Smooth muscle cell (in vitro differentiated cells): ENCODE data around the gene ENPP6. TPM values are rescaled to one million over a fixed set of nuclear protein-coding genes. Genes with fewer than 3 reads are reported as not detected.

Experiments used
- DNase-seq: peaks from one replicate; lab custom pipeline; 2025; ENCODE audit not compliant: unreplicated experiment; lab: John Stamatoyannopoulos, UW
- H2AFZ ChIP-seq: fragments of 200-600 bp; sonication (generic); 2 replicates; pipeline ENCODE4 v1.6.0; 2016; ENCODE audit warnings: antibody characterized with exemption, low read depth, mild to moderate bottlenecking
- H3F3A ChIP-seq: fragments of 200-600 bp; sonication (generic); 2 replicates; pipeline ENCODE4 v1.6.0; 2017; ENCODE audit warnings: antibody characterized with exemption, low read depth
- H3K27ac ChIP-seq: fragments of 200-600 bp; sonication (generic); 2 replicates; pipeline ENCODE4 v1.5.1; 2016; ENCODE audit warnings: low read depth, mild to moderate bottlenecking
- H3K27me3 ChIP-seq: fragments of 200-600 bp; sonication (generic); 2 replicates; pipeline ENCODE4 v1.6.1; 2016; ENCODE audit warnings: low read depth, mild to moderate bottlenecking
- H3K36me3 ChIP-seq: fragments of 200-600 bp; sonication (generic); 2 replicates; pipeline ENCODE4 v1.5.1; 2016; ENCODE audit warnings: low read depth
- H3K4me1 ChIP-seq: fragments of 200-600 bp; sonication (generic); 2 replicates; pipeline ENCODE4 v1.5.1; 2016; ENCODE audit warnings: low read depth
- H3K4me2 ChIP-seq: fragments of 200-600 bp; sonication (generic); 2 replicates; pipeline ENCODE4 v1.6.0; 2016; ENCODE audit warnings: mild to moderate bottlenecking
- H3K4me3 ChIP-seq: fragments of 200-600 bp; sonication (generic); 2 replicates; pipeline ENCODE4 v1.5.1; 2016; ENCODE audit warnings: mild to moderate bottlenecking
- H3K79me2 ChIP-seq: fragments of 200-600 bp; sonication (generic); 2 replicates; pipeline ENCODE4 v1.6.0; 2016; ENCODE audit warnings: low read depth, mild to moderate bottlenecking
- H3K9ac ChIP-seq: fragments of 200-600 bp; sonication (generic); 2 replicates; pipeline ENCODE4 v1.6.0; 2016; ENCODE audit warnings: low read depth
- H3K9me3 ChIP-seq: fragments of 200-600 bp; sonication (generic); replicated peaks from 2 replicates; pipeline ENCODE4 v1.5.1; 2016; ENCODE audit warnings: low read depth
- H4K20me1 ChIP-seq: fragments of 200-600 bp; sonication (generic); 2 replicates; pipeline ENCODE4 v1.6.0; 2016; ENCODE audit warnings: low read depth
- WGBS: methylation state at CpG from one replicate; pipeline ENCODE4 v1.1.7; 2016; ENCODE audit warnings: low lambda C conversion rate; 5-methylcytosine and 5-hydroxymethylcytosine counted together
- polyA plus RNA-seq: library from polyadenylated mRNA; unstranded; fragments of >200 nt; fragmentation: Nextera tagmentation; extraction: Ambion mirVana; gene quantifications from 2 replicates; pipeline ENCODE4 v1.2.1, GENCODE V29; 2016
- total RNA-seq: library from RNA; depleted of rRNA; stranded (reverse); fragments of >200 nt; gene quantifications from 2 replicates; pipeline ENCODE4 v1.2.3, GENCODE V29; 2014
- TF ChIP-seq, protein P1 (sequence below): fragments of 200-600 bp; sonication (generic); IDR thresholded peaks from 2 replicates; pipeline ENCODE4 v1.5.1; 2017; ENCODE audit warnings: borderline replicate concordance, mild to moderate bottlenecking, antibody characterized with exemption; ENCODE audit not compliant: insufficient read depth, poor library complexity, severe bottlenecking

Gene ENPP6
- total and polyA plus RNA-seq, 2 experiments from 2014 or later = not detected

DNA sequence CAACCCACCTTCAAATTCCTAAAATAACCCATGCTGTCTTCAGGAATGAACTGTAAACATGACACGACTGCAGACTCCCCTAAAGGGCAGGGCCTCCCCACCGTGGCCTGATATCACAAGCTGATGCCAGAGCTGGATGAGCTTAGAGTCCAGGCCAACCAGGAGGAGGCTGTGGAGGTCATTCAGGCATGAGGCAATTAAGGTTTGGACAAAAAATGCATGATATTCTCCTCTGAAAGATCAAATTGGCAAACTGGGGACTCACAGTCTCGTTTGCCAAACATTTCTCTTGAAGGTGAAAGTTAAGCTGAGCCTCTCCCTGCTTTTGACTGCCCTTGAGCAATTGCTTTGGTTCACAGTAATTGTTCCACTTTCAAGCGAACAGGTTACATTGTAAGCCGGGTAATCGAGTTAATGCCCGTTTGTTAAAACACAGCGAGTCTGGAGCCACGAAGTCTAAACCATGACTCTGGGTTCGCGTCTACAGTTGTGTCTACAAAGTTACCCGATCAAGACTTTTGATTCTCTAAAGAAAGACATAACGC lies 105.6 kb downstream of the ENPP6 start:
- Histone ChIP-seq H3K4me3 (no peak overlapping the region), H3K36me3 (no peaks in the 10 kb centered on the region), H3K9ac (no peak overlapping the region), H3K79me2 (no peaks in the 10 kb centered on the region), H3F3A (no peaks in the 10 kb centered on the region), H3K4me1 (no peaks in the 10 kb centered on the region), H3K4me2 (no peak overlapping the region), H4K20me1 (no peaks in the 10 kb centered on the region), H3K27ac (no peak overlapping the region), H2AFZ (no peak overlapping the region), H3K27me3 (peaks cover 12% of the 10 kb centered on the region), H3K9me3 (no peaks in the 10 kb centered on the region)
- no peak for DNase-seq
- 87% methylated on average over 13 of the region's 13 CpGs for WGBS
- TF ChIP-seq, protein P1, sequence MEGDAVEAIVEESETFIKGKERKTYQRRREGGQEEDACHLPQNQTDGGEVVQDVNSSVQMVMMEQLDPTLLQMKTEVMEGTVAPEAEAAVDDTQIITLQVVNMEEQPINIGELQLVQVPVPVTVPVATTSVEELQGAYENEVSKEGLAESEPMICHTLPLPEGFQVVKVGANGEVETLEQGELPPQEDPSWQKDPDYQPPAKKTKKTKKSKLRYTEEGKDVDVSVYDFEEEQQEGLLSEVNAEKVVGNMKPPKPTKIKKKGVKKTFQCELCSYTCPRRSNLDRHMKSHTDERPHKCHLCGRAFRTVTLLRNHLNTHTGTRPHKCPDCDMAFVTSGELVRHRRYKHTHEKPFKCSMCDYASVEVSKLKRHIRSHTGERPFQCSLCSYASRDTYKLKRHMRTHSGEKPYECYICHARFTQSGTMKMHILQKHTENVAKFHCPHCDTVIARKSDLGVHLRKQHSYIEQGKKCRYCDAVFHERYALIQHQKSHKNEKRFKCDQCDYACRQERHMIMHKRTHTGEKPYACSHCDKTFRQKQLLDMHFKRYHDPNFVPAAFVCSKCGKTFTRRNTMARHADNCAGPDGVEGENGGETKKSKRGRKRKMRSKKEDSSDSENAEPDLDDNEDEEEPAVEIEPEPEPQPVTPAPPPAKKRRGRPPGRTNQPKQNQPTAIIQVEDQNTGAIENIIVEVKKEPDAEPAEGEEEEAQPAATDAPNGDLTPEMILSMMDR = no peak

DNA sequence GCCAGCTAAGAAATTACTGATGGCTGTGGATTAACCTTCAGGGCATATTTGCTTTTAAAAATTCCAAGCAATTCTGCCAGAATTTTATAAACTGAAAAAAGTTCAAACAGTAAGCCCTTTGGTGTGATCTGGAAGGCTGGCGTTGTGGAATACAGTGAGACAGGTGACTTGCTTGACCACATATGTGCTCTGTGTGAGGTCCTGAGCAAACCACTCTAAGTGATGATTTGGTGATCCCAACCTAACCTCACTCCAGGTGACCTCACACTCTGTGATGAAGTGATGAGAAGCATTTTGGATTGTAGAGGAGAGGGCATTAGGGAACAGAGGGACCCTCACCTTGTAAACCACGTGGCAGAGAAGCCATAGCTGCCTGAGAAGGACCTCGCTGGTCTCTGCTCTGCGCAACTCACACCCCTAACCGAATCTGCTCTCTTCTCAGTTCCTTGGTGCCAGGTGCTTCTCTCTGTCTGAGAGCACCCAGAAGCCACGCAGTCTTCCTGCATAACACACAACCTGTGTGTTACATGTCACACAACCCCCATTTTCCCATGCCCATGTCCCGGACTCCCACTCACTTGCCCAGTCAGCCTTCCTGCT lies 106.3 kb downstream of the ENPP6 start:
- WGBS = 94% methylated on average over 7 of the region's 7 CpGs
- Histone ChIP-seq H3K27ac (no peak overlapping the region), H3K9ac (no peak overlapping the region), H3K4me3 (no peak overlapping the region), H3F3A (no peaks in the 10 kb centered on the region), H2AFZ (no peak overlapping the region), H3K27me3 (peaks cover 12% of the 10 kb centered on the region), H3K9me3 (no peaks in the 10 kb centered on the region), H3K4me1 (no peaks in the 10 kb centered on the region), H3K4me2 (no peak overlapping the region), H3K79me2 (no peaks in the 10 kb centered on the region), H3K36me3 (no peaks in the 10 kb centered on the region), H4K20me1 (no peaks in the 10 kb centered on the region)
- TF ChIP-seq, protein P1 = no peak
- no peak for DNase-seq

DNA sequence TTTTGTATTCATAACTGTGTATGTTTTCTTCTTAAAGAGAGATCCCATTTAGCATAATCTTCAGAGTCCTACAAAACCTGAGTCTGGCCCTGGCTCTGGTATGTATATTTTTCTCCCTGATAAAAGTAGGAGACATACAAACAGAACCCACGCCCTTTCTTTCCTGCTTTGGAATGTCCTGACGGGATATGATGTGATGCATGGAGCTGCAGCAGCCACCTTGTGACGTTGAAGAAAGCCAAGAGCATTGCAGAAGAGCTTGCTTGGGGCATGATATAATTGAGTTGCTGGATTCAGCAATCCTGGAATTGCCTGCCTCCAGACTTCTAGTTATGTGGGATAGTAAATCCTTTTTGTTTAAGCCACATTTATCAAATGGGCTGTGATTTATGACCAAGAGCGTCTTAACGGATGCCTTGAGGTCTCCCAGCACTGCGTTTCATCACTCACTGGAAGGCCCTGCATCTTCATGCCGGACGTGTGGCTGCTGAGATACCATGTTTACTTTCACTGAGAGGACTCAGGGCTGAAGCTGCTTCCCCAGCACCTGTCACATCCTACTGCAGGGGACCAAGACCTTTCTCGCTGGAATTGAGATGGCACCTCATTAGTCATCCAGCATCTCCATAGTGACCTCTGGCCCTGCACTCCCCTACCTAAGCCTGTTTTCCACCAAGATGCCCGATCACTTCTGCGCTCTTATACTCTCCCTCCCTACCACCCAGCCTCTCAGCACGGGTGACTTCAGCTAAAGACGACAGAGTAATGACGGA lies 107.0 kb downstream of the ENPP6 start:
- no peak for DNase-seq
- H3K27me3 ChIP-seq = peaks cover 12% of the 10 kb centered on the region
- no peaks in the 10 kb centered on the region for H3K4me1 ChIP-seq
- H3K4me2 ChIP-seq = no peak overlapping the region
- H3K4me3 ChIP-seq = no peak overlapping the region
- no peak overlapping the region for H3K27ac ChIP-seq
- H3F3A ChIP-seq = no peaks in the 10 kb centered on the region
- TF ChIP-seq, protein P1 = no peak
- H3K9me3 ChIP-seq = no peaks in the 10 kb centered on the region
- H2AFZ ChIP-seq = no peak overlapping the region
- H3K9ac ChIP-seq = no peak overlapping the region
- WGBS = 85% methylated on average over 14 of the region's 14 CpGs
- H3K36me3 ChIP-seq = no peaks in the 10 kb centered on the region
- H4K20me1 ChIP-seq = no peaks in the 10 kb centered on the region
- H3K79me2 ChIP-seq = no peaks in the 10 kb centered on the region
